NCI-H1930 (cell line): ENCODE data around the gene SNAI3.

Experiments
- DNase-seq, 2 experiments: peaks; one replicate each; lab custom pipeline; 2025; lab: John Stamatoyannopoulos, UW

Gene SNAI3

GRCh38 chr16:88686439-88687253 is at the start of gene SNAI3:
Gene SNAI3 (minus strand): TSS chr16:88686507. CDS start chr16:88686406, 101 bp downstream.
- peak; percentile 53 to 64 for DNase-seq

DNA sequence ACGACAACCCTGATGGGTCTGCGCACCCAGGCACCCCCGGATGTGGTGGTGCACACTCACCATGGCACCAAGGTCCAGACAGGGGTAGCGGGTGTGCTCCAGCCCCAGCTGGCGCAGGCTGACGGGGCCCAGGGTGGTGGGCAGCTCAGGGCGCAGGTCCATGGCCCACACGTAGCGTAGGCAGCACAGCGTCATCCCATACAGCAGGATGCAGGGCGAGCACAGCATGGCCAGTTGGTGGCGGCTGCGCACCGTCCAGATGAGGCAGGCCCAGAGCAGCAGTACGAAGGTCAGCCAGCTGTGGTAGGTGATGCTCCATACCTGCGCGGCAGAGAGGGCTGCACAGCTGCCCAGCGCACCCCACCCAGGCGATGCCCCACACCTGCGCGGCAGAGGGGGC is 49.8 kb upstream of the SNAI3 start:
- DNase-seq = no peak

GRCh38 chr16:88735616-88736015 is 49.3 kb upstream of the SNAI3 start:
- DNase-seq = no peak

DNA sequence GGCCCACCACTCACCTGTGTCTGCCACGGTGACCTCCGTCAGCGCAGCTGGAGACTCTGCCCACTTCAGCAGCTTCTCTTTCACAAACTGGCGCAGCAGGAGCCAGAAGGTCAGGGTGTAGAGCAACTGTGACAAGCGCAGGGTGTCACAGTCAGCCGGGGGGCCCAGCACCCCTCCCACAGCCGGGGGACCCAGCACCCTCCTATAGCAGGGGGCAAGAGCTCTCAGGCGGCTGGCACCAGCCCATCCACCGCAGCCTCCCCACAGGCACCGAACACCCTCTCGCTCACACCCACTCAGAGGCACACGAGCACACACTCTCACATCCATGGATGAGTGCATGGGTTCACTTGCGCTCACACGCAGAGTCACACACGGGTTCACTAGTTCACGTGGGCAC is 48.8 kb upstream of the SNAI3 start:
- no peak for DNase-seq

DNA sequence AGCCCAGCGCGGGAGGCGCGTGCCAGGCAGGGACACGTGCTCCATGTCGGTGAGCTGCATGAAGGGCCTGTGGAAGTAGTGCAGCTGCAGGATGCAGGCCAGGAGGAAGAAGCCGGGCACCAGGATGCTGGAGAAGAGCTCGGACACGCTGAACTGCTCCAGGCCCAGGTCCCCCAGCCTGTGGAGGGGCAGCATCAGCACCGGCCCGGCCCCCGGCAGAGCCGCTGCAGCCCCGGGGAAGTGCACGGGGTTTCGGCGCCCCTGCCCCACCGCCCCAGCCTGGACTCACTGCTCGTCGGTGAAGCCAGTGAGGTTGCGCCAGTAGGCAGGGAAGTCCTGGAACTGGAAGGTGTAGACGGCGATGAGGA is 48.0 kb upstream of the SNAI3 start:
- DNase-seq = no peak

DNA sequence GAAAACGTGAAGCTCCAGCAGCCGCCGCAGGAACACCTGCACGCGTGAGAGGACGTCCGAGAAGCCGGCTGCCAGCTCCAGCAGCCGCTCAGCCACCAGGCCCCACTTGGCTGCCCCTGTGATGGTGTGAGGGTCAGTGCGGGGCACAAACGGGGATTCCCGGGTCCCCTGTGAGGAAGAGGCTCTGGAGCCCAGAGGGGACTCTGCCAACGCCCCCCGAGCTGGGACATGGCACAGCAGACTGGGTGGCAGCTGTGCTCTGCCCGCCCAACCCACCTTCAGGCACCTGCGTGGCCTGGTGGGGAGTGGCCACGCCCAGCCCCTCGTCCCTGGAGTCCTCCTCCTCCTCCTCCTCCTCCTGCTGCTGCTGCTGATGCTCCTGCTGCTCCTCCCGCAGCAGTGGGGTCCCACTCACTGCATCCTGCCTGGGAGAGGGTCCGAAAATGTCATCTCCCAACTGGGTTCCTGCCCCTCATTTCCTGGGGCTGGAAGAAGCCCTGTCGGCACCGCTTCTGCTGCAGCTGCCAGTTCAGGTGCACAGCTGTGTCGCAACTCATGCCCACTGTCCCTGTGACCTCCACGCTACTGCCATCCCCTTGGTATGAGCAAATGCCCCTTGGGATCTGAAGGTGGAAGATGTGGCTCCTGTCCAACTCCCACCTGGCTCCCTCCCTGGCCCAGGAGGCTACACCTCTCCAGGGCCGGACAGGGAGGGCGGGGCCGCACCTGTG is 47.5 kb upstream of the SNAI3 start:
- DNase-seq = no peak

- DNase-seq = no peak
These were observed 46.6 kb upstream of the SNAI3 start for GRCh38 chr16:88732961-88733294.

DNA sequence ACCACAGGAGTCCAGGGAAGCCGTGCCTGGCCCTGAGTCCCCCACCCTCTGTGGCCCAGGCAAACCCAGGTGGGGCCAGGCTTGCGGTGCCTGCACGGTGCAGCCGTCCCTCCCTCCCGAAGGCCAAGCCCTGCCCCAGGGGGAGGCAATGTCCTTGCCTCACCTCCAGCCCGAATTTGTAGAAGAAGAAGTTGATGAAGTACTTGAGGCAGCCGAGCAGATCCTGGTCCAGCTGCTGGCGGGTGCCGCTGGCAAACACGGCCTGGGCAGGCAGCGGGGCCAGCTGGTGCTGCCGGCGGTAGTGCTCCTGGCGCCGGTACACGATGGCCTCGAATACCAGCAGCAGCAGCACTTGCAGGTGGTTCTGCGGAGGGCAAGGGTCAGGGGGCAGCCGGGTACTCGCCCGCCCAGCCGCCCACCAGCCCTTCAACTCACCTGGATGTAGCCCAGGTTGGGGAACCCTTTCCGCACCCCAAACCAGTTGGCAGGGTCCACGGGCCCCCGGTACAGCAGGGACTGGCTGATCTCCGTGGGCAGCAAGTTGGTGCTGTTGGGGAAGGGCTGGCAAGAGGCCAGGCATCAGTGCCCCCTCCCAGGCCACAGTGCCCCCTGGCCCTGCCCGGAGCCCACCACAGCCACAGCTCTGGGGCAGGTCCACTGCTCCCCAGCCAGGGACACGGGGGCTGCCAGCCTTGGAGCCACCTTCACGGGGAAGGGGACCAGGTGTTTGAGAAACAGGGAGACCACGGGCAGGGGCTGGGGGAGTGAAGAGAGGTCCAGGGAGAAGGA is 46.1 kb upstream of the SNAI3 start:
- DNase-seq = no peak

DNA sequence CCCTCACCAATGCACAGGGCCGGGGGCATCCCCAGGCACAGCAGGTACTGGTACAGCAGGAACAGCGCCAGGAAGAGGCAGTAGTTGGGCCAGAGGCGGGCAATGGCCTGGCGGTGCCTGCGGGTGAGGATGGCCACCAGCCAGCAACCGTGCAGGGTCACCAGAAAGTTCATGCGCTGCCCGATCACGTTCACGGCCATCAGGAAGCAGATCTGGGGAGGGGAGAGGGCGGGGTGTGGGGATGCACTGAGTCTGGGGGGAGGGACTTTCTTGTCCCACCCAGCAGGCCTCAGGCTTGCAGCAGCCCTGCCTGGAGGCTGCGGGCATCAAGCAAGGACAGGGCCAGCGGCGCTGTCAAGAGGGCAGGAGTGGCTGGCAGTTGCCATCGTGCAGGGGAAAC is 45.4 kb upstream of the SNAI3 start:
- no peak for DNase-seq

- DNase-seq = no peak
These were observed 44.6 kb upstream of the SNAI3 start for GRCh38 chr16:88730632-88731607.

- no peak for DNase-seq
These were observed 41.6 kb upstream of the SNAI3 start for GRCh38 chr16:88727871-88728270.

DNA sequence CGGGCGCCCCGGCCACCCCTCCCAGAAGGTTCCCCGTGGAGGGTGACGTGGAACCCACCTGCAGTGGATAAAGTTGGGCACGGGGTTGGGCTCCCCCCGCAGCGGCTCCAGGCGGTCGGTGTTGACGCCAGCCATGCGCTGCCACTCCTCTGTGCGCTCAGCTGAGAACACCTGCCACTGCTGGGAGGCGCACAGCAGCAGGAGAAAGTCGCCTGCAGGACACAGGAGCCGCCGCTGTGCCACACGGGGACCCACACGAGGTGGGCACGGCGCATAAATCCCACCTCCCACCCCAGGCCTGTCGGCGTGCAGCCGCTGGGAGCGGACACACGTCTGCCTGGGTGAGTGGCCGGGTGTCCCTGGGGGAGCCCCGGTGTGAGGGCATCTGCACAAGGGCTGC is 40.7 kb upstream of the SNAI3 start:
- no peak for DNase-seq

DNA sequence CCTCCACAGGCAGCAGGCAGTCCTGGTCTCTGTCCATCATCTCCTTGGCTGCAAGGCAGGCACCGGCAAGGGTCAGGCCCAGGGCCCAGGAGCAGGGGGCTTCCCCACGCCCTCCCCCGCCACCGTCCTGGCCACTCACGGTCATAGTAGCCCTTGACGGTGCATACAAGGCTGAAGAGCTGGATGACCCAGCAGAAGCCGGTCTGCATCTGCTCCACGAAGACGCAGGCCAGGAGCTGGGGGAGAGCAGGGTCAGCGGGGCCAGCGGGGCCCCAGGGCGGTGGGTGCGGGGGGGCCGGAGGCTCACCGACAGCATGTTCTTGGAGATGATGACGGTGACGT is 40.1 kb upstream of the SNAI3 start:
- DNase-seq = no peak

GRCh38 chr16:88725609-88726407 is 39.5 kb upstream of the SNAI3 start:
- DNase-seq = no peak

DNA sequence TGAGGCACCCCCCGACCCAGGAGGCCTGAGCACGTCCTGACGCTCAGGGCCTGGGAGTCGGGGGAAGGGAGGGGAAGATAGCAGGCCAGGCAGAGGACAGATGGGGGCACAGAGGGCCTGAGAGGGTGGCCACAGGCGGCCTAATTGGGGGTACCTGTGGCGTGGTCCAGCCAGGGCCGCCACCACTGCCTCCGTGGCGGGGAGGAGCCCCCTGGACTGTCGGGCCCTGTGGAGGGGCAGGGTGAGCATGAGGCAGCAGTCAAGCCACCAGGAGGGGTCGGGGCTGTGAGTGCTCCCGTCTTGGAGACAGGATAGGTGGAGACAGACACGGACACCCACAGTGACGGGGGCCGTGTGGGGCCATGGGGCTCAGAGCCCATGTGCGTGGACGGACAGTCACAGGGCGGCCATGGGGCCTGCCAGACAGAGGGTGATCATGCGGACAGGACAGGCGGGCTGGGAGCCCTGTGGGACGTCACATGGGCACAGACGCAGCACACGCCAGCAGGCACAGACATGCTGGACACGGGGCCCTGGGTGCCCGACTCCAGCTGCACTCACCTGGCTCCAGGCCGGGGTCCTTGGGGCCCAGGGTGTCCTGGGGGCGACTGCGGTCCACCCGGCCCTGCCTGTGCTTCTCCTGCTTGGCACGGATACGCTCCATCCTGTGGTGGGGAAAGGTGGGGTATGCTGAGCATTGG is 38.7 kb upstream of the SNAI3 start:
- DNase-seq = no peak

- DNase-seq = no peak
These were observed 37.6 kb upstream of the SNAI3 start for GRCh38 chr16:88723911-88724310.

- DNase-seq = no peak
These were observed 37.2 kb upstream of the SNAI3 start for GRCh38 chr16:88723507-88723887.

GRCh38 chr16:88722784-88723506 is 36.6 kb upstream of the SNAI3 start:
- DNase-seq = no peak
